GM23338 (cell line): Measurements from ENCODE around the gene KDM4B.

Experiments used
- CTCF ChIP-seq, 2 experiments: fragments of 200-600 bp in 1 of 2; sonication (generic) in 1 of 2; conservative IDR thresholded peaks; 2 replicates each; pipeline versions ENCODE4 v1.5.1 to v1.6.1; 2016 to 2017; ENCODE audit warnings: antibody characterized with exemption in 2 of 2, low read depth in 2 of 2, mild to moderate bottlenecking in 2 of 2, moderate library complexity in 1 of 2
- EZH2 ChIP-seq: fragments of 200-600 bp; sonication (generic); IDR thresholded peaks from one replicate; pipeline ENCODE4 v1.8.0; 2017; ENCODE audit warnings: antibody characterized with exemption, mild to moderate bottlenecking, low read depth; ENCODE audit not compliant: unreplicated experiment
- EZH2phosphoT487 ChIP-seq: fragments of 200-600 bp; sonication (generic); IDR thresholded peaks from one replicate; pipeline ENCODE4 v1.8.1; 2018; ENCODE audit warnings: antibody characterized with exemption; ENCODE audit not compliant: unreplicated experiment
- REST ChIP-seq: IDR thresholded peaks from one replicate; pipeline ENCODE4 v1.6.1; 2018; ENCODE audit warnings: antibody characterized with exemption; ENCODE audit not compliant: unreplicated experiment
- STAT1 ChIP-seq: IDR thresholded peaks from one replicate; pipeline ENCODE4 v1.6.1; 2016; ENCODE audit warnings: antibody characterized with exemption; ENCODE audit not compliant: unreplicated experiment

- no peak for TF ChIP-seq CTCF (conservative IDR thresholded peaks at IDR 0.05; ENCODE audit: low read depth in 2 of 2)
- TF ChIP-seq EZH2phosphoT487: no peak
- TF ChIP-seq REST: no peak
- no peak for TF ChIP-seq EZH2
- no peak for TF ChIP-seq STAT1
Observed at GRCh38 chr19:5048727-5049553, 80.0 kb downstream of the KDM4B start.
